Middle frontal gyrus (tissue), 1 donor: Measurements from ENCODE around the gene APOC3.
"Not testable (repeated sequence)": the region's sequence is repeated elsewhere in the genome, so short reads cannot be mapped to it uniquely, and the experiment has no call there.

Experiments
- DNase-seq: peaks from one replicate; pipeline ENCODE4 v3.0.0-alpha.2; 2015; ENCODE audit warnings: low spot score; ENCODE audit errors: extremely low spot score

The APOC3 gene

DNA sequence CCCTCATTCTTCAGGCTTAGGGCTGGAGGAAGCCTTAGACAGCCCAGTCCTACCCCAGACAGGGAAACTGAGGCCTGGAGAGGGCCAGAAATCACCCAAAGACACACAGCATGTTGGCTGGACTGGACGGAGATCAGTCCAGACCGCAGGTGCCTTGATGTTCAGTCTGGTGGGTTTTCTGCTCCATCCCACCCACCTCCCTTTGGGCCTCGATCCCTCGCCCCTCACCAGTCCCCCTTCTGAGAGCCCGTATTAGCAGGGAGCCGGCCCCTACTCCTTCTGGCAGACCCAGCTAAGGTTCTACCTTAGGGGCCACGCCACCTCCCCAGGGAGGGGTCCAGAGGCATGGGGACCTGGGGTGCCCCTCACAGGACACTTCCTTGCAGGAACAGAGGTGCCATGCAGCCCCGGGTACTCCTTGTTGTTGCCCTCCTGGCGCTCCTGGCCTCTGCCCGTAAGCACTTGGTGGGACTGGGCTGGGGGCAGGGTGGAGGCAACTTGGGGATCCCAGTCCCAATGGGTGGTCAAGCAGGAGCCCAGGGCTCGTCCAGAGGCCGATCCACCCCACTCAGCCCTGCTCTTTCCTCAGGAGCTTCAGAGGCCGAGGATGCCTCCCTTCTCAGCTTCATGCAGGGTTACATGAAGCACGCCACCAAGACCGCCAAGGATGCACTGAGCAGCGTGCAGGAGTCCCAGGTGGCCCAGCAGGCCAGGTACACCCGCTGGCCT lies 641 bp downstream of the APOC3 start:
- no peak for DNase-seq

DNA sequence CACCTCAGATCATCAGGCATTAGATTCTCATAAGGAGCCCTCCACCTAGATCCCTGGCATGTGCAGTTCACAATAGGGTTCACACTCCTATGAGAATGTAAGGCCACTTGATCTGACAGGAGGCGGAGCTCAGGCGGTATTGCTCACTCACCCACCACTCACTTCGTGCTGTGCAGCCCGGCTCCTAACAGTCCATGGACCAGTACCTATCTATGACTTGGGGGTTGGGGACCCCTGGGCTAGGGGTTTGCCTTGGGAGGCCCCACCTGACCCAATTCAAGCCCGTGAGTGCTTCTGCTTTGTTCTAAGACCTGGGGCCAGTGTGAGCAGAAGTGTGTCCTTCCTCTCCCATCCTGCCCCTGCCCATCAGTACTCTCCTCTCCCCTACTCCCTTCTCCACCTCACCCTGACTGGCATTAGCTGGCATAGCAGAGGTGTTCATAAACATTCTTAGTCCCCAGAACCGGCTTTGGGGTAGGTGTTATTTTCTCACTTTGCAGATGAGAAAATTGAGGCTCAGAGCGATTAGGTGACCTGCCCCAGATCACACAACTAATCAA lies 2.2 kb downstream of the APOC3 start:
- DNase-seq: no peak

- no peak for DNase-seq
Measured at GRCh38 chr11:116832350-116833290, 2.9 kb downstream of the APOC3 start.

DNA sequence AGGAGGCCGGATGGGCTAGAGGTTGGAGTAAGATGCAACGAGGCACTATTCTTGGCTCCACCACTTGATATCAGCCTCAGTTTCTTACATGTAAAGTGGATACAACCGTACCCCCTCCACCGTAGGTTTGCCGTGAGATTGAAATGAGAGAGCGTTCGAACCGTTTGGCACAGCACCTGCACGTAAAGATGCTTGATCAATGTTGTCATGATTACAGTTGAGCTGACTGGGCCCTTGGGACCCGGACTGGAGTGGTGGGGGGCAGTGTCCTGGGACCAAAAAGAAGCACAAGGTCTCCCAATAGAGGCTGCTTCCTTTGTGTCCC lies 3.7 kb downstream of the APOC3 start:
- DNase-seq: no peak

DNA sequence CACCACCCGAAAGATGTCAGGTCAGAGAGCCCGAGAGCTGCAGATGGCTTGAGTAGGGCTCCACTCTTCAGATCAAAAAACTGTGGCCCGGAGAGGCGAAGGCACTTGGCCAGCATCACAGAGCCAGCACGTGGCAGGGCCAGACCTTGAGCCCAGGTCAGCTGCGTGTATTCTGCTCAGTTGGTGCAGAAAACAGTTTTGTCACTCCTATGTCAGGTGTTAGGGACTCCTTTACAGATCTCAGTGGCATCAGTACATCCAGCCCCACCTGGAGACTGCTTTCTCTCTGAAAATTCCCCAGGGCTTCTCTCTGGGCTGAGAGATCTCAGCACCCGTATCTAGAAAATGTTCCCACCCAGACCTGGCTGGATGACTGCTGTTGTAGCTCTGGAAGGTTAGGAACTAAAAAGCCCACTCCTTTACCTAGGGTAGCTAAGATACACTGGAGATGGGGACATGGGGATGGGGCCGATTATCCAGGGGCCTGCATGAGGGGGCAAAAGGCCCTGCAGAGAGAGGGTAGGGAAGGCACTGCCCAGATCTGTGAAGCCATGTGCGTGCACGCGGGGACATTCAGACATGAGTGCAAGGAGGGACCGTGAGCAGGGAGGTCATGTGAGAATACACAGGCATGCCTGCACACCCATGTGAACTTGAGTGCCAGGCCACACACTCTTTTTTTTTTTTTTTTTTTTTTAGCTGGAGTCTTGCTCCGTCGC lies 4.3 kb downstream of the APOC3 start:
- DNase-seq: no peak

GRCh38 chr11:116834535-116835041 lies 4.9 kb downstream of the APOC3 start:
- DNase-seq: not testable (repeated sequence)

DNA sequence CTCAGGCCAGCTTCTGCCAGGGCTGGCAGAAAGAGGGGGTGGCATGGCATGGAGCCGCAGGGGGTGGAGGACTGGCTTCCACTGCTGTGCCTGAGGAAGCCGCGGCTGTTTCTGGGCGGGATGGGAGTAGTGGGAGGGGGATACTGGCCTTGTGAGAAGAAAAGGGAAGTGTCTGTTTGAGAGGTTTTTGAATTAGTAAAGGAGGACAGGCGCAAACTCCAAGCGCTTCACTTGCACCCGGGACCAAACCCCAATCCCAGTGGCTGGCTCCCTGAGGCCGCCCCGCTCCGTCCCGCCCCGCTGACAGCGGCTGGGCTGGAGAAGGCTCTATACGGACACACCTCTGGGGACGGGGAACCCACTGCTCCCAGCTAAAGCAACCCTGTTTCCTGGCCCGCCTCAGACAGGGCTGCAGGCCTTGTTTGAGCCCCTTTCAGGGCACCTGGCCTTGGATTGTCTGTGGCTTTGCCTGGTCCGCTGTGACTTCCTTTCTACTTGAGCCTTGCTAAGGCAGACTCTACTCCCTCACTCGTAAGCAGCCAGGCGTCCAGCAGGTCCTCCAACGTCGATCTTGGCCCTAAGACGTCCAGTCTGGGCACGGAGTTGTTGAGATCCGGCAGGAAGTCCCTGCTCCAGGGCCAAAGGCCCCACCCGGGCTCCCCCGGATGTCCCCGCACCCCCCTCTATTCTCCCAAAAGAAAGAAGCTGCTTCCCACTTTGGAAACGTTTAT lies 5.5 kb downstream of the APOC3 start:
- DNase-seq: no peak

GRCh38 chr11:116835791-116836631 lies 6.3 kb downstream of the APOC3 start:
- DNase-seq: peak; percentile 86

DNA sequence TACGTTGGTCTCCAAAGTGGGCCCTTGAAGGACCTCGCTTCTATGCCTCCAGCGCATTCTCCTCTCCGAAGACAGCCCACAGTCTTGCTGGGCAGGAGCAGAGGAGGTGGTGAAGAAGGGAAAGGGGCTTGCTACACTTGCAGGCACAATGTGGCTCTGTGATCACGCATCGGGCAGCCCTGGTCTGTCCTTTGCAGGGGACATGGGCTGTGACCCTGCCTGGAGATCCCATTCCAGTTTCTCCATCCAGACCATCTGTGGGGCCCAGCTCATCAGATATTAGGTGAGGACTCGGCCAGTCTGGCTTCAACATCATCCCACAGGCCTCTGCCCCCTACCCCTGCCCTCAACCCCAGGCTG lies 6.9 kb downstream of the APOC3 start:
- DNase-seq: no peak

DNA sequence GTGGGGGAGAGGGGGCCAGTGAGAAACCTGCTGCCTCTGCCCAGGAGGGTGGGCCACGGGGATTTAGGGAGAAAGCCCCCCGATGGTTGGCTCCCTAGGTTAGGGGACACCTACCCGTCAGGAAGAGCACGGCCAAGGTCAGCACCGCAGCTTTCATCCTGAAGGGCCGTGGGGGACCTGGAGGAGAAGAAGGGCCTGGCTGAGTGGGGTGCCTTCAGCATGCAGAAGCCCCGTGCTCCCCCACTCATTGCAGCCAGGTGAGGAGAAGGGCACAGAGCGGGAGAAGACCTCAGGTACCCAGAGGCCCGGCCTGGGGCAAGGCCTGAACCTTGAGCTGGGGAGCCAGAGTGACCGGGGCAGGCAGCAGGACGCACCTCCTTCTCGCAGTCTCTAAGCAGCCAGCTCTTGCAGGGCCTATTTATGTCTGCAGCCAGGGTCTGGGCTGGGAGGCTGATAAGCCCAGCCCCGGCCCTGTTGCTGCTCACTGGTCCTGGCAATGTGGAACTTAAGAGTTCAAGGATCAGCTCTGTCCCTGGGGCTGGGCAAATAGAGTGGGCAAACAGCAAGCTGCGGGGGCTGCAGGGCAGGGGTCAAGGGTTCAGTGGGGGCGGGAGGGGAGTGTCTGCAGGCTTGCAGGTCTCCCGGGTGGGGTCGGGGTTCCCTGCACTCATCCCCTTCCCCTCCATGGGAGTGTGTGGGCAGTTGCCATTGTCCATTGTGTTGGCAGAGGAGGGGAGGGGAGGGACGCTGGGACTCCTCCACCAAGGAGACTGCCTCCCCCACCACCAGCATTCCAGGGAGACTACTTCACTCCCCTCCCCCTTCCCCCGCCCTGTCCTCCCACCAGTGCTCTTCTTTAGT lies 7.8 kb downstream of the APOC3 start, which contains the start of gene APOA1:
TSS of gene APOA1 (minus strand) at position 392 of the 861 bp plus-strand sequence. CDS start at position 157, 235 bp downstream.
- no peak for DNase-seq

GRCh38 chr11:116838321-116839084 lies 8.8 kb downstream of the APOC3 start:
- DNase-seq: no peak

DNA sequence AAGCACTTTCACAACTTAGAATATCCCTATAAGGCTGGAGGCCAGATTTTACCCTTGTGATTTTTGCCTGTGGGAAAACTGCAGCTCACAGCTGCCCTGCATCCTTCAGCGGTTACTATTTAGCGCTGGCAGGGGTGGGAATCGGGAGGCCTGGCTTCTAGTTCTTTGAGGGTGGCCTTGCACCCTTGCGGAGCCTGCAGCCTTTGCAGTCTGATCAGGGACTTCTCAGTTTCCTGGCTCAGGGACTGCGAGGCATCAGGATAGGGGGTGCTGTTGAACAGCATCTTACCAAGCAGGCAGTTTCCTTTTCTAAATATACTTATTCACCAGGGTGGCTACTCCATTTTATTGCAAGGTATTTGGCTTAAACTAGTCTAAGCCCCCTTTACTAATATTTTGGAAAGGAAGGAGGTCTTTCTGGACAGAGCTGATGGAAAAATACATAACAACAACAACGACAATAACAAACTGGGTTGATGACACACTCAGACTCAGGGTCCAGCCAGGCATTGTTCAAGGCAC lies 10.6 kb downstream of the APOC3 start:
- no peak for DNase-seq

- no peak for DNase-seq
Measured at GRCh38 chr11:116840746-116841296, 11.1 kb downstream of the APOC3 start.

DNA sequence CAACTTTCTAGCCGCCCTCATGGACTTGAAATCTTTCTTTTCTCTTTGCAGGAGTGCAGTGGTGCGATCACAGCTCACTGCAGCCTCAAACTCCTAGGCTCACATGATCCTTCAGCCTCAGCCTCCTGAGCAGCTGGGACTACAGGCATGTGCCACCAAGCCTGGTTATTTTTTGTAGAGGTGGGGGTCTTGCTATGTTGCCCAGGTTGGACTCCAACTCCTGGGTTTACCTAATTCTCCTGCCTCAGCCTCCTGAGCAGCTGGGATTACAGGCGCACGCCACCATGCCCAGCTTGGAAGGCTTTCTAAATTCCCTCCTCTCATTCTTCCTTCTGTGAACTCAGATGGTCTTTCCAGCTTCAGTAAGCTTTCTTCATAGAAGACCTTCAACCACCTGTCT lies 12.4 kb downstream of the APOC3 start:
- no peak for DNase-seq

- DNase-seq: no peak
Measured at GRCh38 chr11:116842909-116843308, 13.2 kb downstream of the APOC3 start.

DNA sequence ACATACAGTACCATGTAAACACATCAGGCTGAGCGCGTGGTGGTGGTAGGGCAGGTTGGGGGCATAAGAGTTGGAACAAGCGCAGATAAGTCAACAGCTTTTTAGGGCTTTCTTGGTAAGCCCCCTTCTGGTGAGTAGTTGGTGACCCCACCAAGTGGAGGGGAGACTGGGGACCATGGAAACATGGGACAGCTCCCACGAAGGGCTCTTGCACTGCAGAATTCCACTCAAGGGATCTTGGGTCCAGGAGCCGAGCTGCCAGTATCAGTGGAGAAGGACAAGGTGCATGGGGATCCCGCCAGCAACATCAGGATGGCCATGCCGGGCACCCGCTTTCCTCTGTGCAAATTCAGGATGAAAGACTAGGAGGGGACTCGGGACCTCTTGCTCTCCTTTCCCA lies 14.0 kb downstream of the APOC3 start:
- DNase-seq: no peak

- no peak for DNase-seq
Measured at GRCh38 chr11:116844722-116845121, 15.0 kb downstream of the APOC3 start.

GRCh38 chr11:116847612-116848011 lies 17.9 kb downstream of the APOC3 start:
- no peak for DNase-seq
